NCI-H1417 treated with DMSO at 0.1 percent for 48 hours (cell line): Measurements from ENCODE around the gene GP1BA.
"Not testable (repeated sequence)": the region's sequence is repeated elsewhere in the genome, so short reads cannot be mapped to it uniquely, and the experiment has no call there.

Experiments
- DNase-seq: peaks from one replicate; lab custom pipeline; 2025; lab: John Stamatoyannopoulos, UW

Gene GP1BA

GRCh38 chr17:4901648-4902344 lies 30.3 kb upstream of the GP1BA start:
- no peak for DNase-seq

- DNase-seq, result no peak
Observed at GRCh38 chr17:4902540-4902939, 29.5 kb upstream of the GP1BA start.

GRCh38 chr17:4903051-4903818 lies 28.8 kb upstream of the GP1BA start, which contains the start of gene CHRNE:
TSS of gene CHRNE (minus strand) at chr17:4903098. CDS start at chr17:4903063, 35 bp downstream.
- no peak for DNase-seq

GRCh38 chr17:4906642-4907041 lies 25.4 kb upstream of the GP1BA start:
- DNase-seq, result not testable (repeated sequence)

DNA sequence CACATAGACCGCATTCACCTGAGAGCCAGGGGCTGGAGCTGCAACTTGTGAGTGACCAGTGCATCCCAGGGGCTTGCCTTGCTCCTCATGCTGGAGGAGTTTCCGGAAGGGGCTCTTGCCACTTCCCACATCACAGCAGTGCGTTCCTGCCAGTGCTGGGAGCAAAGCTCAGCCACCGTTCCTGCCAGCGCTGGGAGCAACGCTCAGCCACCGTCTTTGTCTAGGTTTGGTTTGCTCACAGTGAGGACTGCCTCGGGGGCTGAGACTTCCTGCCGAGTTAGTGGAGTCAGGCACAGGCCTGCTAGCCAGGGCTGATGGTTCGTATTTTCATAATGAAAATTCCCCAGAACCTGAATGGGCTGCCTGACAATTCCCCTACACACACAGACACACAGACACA lies 23.8 kb upstream of the GP1BA start:
- DNase-seq, result no peak

GRCh38 chr17:4908711-4909496 lies 23.2 kb upstream of the GP1BA start:
- peak; percentile 36 for DNase-seq

DNA sequence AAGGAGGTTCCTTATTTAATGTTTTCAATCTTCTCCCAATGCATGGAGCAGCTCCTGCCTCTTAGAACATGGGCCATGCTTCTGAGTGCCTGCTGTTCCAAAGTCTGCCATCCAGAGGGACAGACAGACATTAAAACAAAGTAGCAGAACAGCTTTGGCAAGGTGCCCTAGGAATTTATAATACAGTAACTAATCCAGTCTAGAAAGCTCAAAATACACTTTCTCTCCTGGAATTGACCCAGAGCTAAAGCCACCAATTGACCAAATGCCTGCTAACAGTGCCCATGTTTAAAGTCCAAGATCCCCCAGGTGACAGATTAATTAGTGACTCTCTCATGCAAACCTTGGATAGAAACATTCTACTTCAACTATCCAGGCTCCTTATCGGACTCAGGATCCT lies 18.1 kb upstream of the GP1BA start:
- no peak for DNase-seq

- DNase-seq, result not testable (repeated sequence)
Observed at GRCh38 chr17:4914551-4914950, 17.5 kb upstream of the GP1BA start.

DNA sequence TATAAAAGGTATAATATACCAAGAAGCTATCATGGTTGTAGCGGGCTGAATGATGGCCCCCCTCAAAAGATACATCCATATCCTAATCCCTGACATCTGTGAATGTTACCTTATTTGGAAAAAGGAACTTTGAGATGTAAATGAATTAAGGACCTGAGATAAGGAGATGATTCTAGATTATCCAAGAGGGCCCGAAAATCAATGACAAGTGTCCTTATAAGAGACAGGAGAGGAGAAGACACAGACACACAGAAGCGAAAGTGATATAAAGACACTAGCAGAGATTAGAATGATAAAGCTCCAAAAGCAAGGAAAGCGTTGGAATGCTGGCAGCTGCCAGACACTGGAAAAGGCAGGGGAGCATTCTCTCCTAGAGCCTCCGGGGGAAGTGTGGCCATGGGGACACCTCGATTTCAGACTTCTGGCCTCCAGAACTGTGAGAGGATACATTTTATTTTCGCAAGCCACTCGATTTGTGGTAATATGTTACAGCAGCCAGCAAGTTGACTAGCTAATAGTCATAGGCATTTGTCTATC lies 12.5 kb upstream of the GP1BA start:
- no peak for DNase-seq

GRCh38 chr17:4920351-4921048 lies 11.6 kb upstream of the GP1BA start:
- DNase-seq, result no peak

GRCh38 chr17:4921320-4921719 lies 10.8 kb upstream of the GP1BA start:
- DNase-seq, result no peak

GRCh38 chr17:4926577-4927335 lies 5.3 kb upstream of the GP1BA start:
- not testable (repeated sequence) for DNase-seq

DNA sequence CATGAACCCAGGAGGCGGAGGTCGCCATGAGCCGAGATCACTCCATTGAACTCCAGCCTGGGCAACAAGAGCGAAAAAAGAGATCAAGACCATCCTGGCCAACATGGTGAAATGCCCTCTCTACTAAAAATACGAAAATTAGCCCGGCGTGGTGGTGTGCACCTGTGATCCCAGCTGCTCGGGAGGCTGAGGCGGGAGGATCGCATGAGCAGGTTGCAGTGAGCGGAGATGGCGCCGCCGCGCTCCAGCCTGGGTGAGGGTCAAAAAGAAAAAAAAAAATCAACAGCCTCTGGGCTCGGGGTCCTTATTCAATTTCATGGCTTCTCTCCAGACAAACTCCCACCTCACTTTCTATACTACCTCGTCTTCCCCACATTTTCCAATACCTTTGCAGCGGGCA lies 3.2 kb upstream of the GP1BA start:
- DNase-seq, result no peak

DNA sequence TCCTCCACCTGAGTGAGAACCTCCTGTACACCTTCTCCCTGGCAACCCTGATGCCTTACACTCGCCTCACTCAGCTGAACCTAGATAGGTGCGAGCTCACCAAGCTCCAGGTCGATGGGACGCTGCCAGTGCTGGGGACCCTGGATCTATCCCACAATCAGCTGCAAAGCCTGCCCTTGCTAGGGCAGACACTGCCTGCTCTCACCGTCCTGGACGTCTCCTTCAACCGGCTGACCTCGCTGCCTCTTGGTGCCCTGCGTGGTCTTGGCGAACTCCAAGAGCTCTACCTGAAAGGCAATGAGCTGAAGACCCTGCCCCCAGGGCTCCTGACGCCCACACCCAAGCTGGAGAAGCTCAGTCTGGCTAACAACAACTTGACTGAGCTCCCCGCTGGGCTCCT lies 679 bp downstream of the GP1BA start:
- DNase-seq, result no peak

DNA sequence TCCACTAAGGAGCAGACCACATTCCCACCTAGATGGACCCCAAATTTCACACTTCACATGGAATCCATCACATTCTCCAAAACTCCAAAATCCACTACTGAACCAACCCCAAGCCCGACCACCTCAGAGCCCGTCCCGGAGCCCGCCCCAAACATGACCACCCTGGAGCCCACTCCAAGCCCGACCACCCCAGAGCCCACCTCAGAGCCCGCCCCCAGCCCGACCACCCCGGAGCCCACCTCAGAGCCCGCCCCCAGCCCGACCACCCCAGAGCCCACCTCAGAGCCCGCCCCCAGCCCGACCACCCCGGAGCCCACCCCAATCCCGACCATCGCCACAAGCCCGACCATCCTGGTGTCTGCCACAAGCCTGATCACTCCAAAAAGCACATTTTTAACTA lies 1.6 kb downstream of the GP1BA start:
- DNase-seq, result no peak

DNA sequence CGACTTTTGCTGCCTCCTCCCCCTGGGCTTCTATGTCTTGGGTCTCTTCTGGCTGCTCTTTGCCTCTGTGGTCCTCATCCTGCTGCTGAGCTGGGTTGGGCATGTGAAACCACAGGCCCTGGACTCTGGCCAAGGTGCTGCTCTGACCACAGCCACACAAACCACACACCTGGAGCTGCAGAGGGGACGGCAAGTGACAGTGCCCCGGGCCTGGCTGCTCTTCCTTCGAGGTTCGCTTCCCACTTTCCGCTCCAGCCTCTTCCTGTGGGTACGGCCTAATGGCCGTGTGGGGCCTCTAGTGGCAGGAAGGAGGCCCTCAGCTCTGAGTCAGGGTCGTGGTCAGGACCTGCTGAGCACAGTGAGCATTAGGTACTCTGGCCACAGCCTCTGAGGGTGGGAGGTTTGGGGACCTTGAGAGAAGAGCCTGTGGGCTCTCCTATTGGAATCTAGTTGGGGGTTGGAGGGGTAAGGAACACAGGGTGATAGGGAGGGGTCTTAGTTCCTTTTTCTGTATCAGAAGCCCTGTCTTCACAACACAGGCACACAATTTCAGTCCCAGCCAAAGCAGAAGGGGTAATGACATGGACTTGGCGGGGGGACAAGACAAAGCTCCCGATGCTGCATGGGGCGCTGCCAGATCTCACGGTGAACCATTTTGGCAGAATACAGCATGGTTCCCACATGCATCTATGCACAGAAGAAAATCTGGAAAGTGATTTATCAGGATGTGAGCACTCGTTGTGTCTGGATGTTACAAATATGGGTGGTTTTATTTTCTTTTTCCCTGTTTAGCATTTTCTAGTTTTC lies 2.3 kb downstream of the GP1BA start:
- DNase-seq, result no peak

GRCh38 chr17:4935650-4936049 lies 3.6 kb downstream of the GP1BA start:
- DNase-seq, result no peak

GRCh38 chr17:4936436-4936835 lies 4.4 kb downstream of the GP1BA start:
- DNase-seq, result no peak

- no peak for DNase-seq
Observed at GRCh38 chr17:4937553-4937952, 5.5 kb downstream of the GP1BA start.

DNA sequence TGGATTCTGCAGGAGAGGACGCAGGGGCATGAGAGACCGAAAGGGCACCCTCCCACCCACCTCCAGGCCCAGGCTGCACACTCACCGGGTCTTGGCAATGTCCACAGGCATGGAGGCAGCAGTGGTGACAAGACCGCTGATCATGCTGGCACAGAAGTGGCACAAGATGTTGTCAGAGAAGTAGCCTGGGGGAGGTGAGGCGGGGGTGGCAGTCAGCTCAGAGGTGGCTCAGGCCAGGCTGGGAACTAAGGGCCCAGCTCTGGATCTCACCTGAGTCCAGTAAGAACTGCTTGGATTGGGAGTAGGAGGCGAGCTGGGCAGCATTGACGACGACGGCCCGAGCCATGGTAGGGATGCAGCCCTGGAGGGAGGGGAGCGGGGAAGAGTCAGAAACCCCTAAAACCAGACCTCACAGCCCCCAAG lies 6.0 kb downstream of the GP1BA start:
- no peak for DNase-seq
